Fibroblast of lung (primary cell): ENCODE measurements around the gene KRT84. TPM values are rescaled to one million over a fixed set of nuclear protein-coding genes. Genes with fewer than 3 reads are reported as not detected.

ENCODE experiments used
- DNase-seq, 2 donors: peaks; one replicate each; pipeline versions ENCODE4 v3.0.0 to v3.0.0-alpha.2; 2010; ENCODE audit warnings: low read depth in 2 of 2
- H2AFZ ChIP-seq: 2 replicates; pipeline ENCODE4 v1.5.1; 2012; ENCODE audit warnings: low read length, control low read depth, inconsistent platforms
- H3K27ac ChIP-seq: 2 replicates; pipeline ENCODE4 v1.5.1; 2011; ENCODE audit warnings: low read length, control low read depth; ENCODE audit not compliant: insufficient read depth
- H3K27me3 ChIP-seq: 2 replicates; pipeline ENCODE4 v1.5.1; 2011; ENCODE audit warnings: mild to moderate bottlenecking, low read length; ENCODE audit not compliant: control insufficient read depth, insufficient read depth
- H3K36me3 ChIP-seq: 2 replicates; pipeline ENCODE4 v1.5.1; 2011; ENCODE audit warnings: low read length; ENCODE audit not compliant: control insufficient read depth, insufficient read depth
- H3K4me1 ChIP-seq: 2 replicates; pipeline ENCODE4 v1.5.1; 2011; ENCODE audit warnings: low read length; ENCODE audit not compliant: control insufficient read depth, insufficient read depth; ENCODE audit errors: extremely low read depth
- H3K4me2 ChIP-seq: 2 replicates; pipeline ENCODE4 v1.5.1; 2011; ENCODE audit warnings: low read length, control low read depth; ENCODE audit not compliant: insufficient read depth; ENCODE audit errors: extremely low read depth
- H3K4me3 ChIP-seq, 4 experiments: fragments of 200-600 bp in 1 of 4; sonication (generic) in 1 of 4; replicated peaks in 1 of 4; 2 replicates each; pipeline ENCODE4 v1.5.1; 2011 to 2016; ENCODE audit warnings: low read length in 4 of 4, low read depth in 3 of 4, mild to moderate bottlenecking in 3 of 4, control low read depth in 2 of 4, inconsistent platforms in 1 of 4, mixed read lengths in 1 of 4; ENCODE audit not compliant: insufficient read depth in 1 of 4; ENCODE audit errors: control extremely low read depth in 1 of 4
- H3K79me2 ChIP-seq: 2 replicates; pipeline ENCODE4 v1.5.1; 2012; ENCODE audit warnings: mild to moderate bottlenecking, low read length, inconsistent platforms; ENCODE audit not compliant: control insufficient read depth, insufficient read depth
- H3K9ac ChIP-seq: 2 replicates; pipeline ENCODE4 v1.5.1; 2011; ENCODE audit warnings: mild to moderate bottlenecking, low read length, control low read depth; ENCODE audit not compliant: insufficient read depth
- H3K9me3 ChIP-seq: 2 replicates; pipeline ENCODE4 v1.5.1; 2012; ENCODE audit warnings: low read depth, low read length; ENCODE audit not compliant: control insufficient read depth, insufficient read depth
- H4K20me1 ChIP-seq: 2 replicates; pipeline ENCODE4 v1.5.1; 2011; ENCODE audit warnings: low read length; ENCODE audit not compliant: control insufficient read depth, insufficient read depth; ENCODE audit errors: extremely low read depth
- CTCF ChIP-seq, 2 donors: IDR thresholded peaks in 1 of 2; conservative IDR thresholded peaks in 1 of 2; 1 replicate in 1 of 2; 2 replicates in 1 of 2; pipeline ENCODE4 v1.5.1; 2011 to 2012; ENCODE audit warnings: low read length in 2 of 2, control low read depth in 1 of 2, inconsistent platforms in 1 of 2, low read depth in 1 of 2, mild to moderate bottlenecking in 1 of 2
- EZH2 ChIP-seq: IDR thresholded peaks from 2 replicates; pipeline ENCODE4 v1.5.1; 2012; ENCODE audit warnings: low read length, control low read depth, mild to moderate bottlenecking; ENCODE audit errors: missing control alignments
- polyA plus RNA-seq, 2 donors: library from polyadenylated mRNA; depleted of rRNA in 1 of 2; stranded (reverse) in 1 of 2; unstranded in 1 of 2; fragments of >200 nt; gene quantifications; 2 replicates each; pipeline ENCODE4 v1.2.1, GENCODE V29; 2011 to 2012; ENCODE audit warnings: missing spikeins in 1 of 2
- total RNA-seq: library from RNA; depleted of rRNA; stranded (reverse); fragments of >200 nt; gene quantifications from 2 replicates; pipeline ENCODE4 v1.2.1, GENCODE V29; 2014

Gene KRT84
- total and polyA plus RNA-seq, 2 donors (not counting 1 experiment from before 2014, with no cell fraction given) = not detected

DNA sequence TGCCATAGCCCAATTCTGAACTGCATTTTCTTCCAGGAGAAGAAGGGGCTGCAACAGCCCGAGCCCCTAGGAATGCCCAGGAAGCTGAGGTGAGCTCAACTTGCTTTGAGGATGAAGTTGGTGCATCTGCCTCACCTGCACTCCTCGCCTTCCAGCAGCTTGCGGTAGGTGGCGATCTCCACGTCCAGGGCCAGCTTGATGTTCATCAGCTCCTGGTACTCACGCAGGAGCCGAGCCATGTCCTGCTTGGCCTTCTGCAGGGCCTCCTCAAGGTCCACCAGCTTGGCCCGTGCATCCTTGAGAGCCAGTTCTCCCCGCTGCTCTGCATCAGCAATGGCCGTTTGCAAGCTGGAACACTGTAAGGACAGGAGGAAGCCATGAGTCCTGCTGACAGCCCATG is 42.7 kb upstream of the KRT84 start:
- Histone ChIP-seq H4K20me1 (no peaks in the 10 kb centered on the region), H3K9ac (no peak overlapping the region), H3K27ac (no peak overlapping the region), H2AFZ (no peak overlapping the region), H3K4me2 (no peak overlapping the region), H3K9me3 (no peaks in the 10 kb centered on the region), H3K4me3 (no peak overlapping the region), H3K27me3 (peaks cover 4% of the 10 kb centered on the region), H3K79me2 (no peaks in the 10 kb centered on the region), H3K4me1 (no peaks in the 10 kb centered on the region), H3K36me3 (no peaks in the 10 kb centered on the region)
- TF ChIP-seq CTCF (conservative IDR thresholded peaks at IDR 0.05 in 1 of 2, IDR thresholded peaks at IDR 0.05 in 1 of 2; ENCODE audit: low read depth in 1 of 2, low read length in 2 of 2) = no peak
- no peak for TF ChIP-seq EZH2
- DNase-seq = no peak

DNA sequence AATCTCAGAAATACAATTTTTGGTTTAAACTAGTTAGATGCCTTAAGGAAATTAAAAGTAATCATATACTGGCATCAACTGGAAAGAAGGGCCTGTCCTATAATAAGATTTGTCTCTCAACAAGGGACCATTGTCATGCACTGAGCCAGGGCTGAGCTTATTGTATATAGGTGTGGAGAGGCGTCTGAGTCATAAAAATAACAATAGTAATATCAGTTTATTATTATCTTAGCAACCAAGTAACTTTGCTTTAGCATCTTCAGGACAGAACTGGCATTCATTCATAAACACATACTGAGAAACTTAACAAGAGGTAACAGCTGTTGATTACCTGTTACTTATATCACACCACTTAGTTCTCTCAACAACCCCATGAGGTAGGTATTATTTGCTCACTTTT is 41.6 kb upstream of the KRT84 start:
- Histone ChIP-seq H3K27me3 (peaks cover 4% of the 10 kb centered on the region), H2AFZ (no peak overlapping the region), H3K9me3 (no peaks in the 10 kb centered on the region), H3K4me1 (no peaks in the 10 kb centered on the region), H3K9ac (no peak overlapping the region), H3K36me3 (no peaks in the 10 kb centered on the region), H3K79me2 (no peaks in the 10 kb centered on the region), H3K27ac (no peak overlapping the region), H3K4me2 (no peak overlapping the region), H4K20me1 (no peaks in the 10 kb centered on the region), H3K4me3 (no peak overlapping the region)
- TF ChIP-seq EZH2 (no peak), CTCF (conservative IDR thresholded peaks at IDR 0.05 in 1 of 2, IDR thresholded peaks at IDR 0.05 in 1 of 2; ENCODE audit: low read depth in 1 of 2, low read length in 2 of 2) (no peak)
- DNase-seq = no peak

DNA sequence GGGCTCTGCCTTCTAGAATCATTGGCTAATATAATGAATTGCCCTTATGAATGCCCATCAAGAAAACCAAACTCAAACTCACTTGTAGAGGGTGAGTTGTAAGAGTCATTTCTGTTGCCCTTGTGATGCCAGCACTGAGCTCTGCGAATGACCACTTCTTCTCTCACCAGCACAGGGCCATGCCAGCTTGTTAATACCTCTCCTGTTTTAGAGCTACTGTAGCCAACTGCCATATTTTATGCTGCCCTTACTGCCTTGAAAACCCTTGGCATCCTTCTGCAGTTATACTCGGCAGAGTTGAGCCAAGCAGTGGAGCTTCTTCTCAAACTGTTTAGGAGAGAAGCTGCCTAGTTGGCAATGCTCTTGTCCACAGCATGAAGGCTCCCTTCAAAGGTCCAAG is 40.6 kb upstream of the KRT84 start:
- H3K79me2 ChIP-seq = no peaks in the 10 kb centered on the region
- H3K27me3 ChIP-seq = peaks cover 5% of the 10 kb centered on the region
- no peak overlapping the region for H3K4me2 ChIP-seq
- no peak overlapping the region for H3K27ac ChIP-seq
- no peak overlapping the region for H2AFZ ChIP-seq
- H3K4me3 ChIP-seq = no peak overlapping the region
- no peaks in the 10 kb centered on the region for H3K9me3 ChIP-seq
- no peaks in the 10 kb centered on the region for H3K4me1 ChIP-seq
- H3K9ac ChIP-seq = no peak overlapping the region
- DNase-seq = no peak
- no peak for TF ChIP-seq EZH2
- TF ChIP-seq CTCF (conservative IDR thresholded peaks at IDR 0.05 in 1 of 2, IDR thresholded peaks at IDR 0.05 in 1 of 2; ENCODE audit: low read depth in 1 of 2, low read length in 2 of 2) = no peak
- H4K20me1 ChIP-seq = no peaks in the 10 kb centered on the region
- H3K36me3 ChIP-seq = no peaks in the 10 kb centered on the region
